ENCODE measurements around the gene TTC1. TPM values are rescaled to one million over a fixed set of nuclear protein-coding genes. Genes with fewer than 3 reads are reported as not detected.

The TTC1 gene
- total RNA-seq, 1 experiment from 2014 or later: 53.0 TPM

GRCh38 chr5:159971931-159972461, 36.9 kb upstream of the TTC1 start:
- H3K36me3 ChIP-seq (ENCODE audit: control insufficient read depth, insufficient read depth, low read length): no peaks in the 10 kb centered on the region
- POLR2A ChIA-PET: no interaction called here
- Mint-ChIP-seq H3K27me3 (ENCODE audit: insufficient read depth, unreplicated experiment) (peaks cover 37% of the 10 kb centered on the region), H3K4me3 (ENCODE audit: unreplicated experiment) (peak overlapping the region; percentile 50), H3K27ac (ENCODE audit: unreplicated experiment) (no peak overlapping the region), H3K4me1 (ENCODE audit: low read depth, unreplicated experiment) (no peaks in the 10 kb centered on the region), H3K36me3 (ENCODE audit: insufficient read depth, unreplicated experiment) (no peaks in the 10 kb centered on the region), H3K9me3 (ENCODE audit: unreplicated experiment) (no peaks in the 10 kb centered on the region)
- CTCF ChIA-PET: no interaction called here
- BruUV-seq (replicated peaks): no TSS peak
- peaks cover 8% of the 10 kb centered on the region; the same call in 1 of the 2 replicates for H3K4me1 ChIP-seq
- intact Hi-C loops (cut with micrococcal nuclease; ENCODE audit: unreplicated experiment): no loop called here
- H3K27me3 ChIP-seq (replicated peaks; ENCODE audit: control insufficient read depth, insufficient read depth, low read length): no peaks in the 10 kb centered on the region
- TF ChIP-seq CTCF (IDR thresholded peaks at IDR 0.05; ENCODE audit: insufficient read depth in 1 of 2, low read depth in 1 of 2, low read length in 1 of 2, severe bottlenecking in 1 of 2, unreplicated experiment in 1 of 2): no peak
- peak in 1 of 2 experiments; percentile 44 for DNase-seq
- H3K4me3 ChIP-seq (ENCODE audit: low read depth, low read length): no peak overlapping the region
- no peaks in the 10 kb centered on the region for H3K9me3 ChIP-seq

GRCh38 chr5:159972538-159973362, 36.2 kb upstream of the TTC1 start:
- CTCF ChIA-PET: no interaction called here
- peaks cover 38% of the 10 kb centered on the region for H3K27me3 Mint-ChIP-seq (ENCODE audit: insufficient read depth, unreplicated experiment)
- Histone ChIP-seq H3K9me3 (no peaks in the 10 kb centered on the region), H3K27me3 (replicated peaks; ENCODE audit: control insufficient read depth, insufficient read depth, low read length) (no peaks in the 10 kb centered on the region), H3K36me3 (ENCODE audit: control insufficient read depth, insufficient read depth, low read length) (no peaks in the 10 kb centered on the region), H3K4me3 (ENCODE audit: low read depth, low read length) (no peak overlapping the region), H3K4me1 (peaks cover 8% of the 10 kb centered on the region; the same call in 1 of the 2 replicates)
- POLR2A ChIA-PET: no interaction called here
- TF ChIP-seq CTCF (IDR thresholded peaks at IDR 0.05; ENCODE audit: insufficient read depth in 1 of 2, low read depth in 1 of 2, low read length in 1 of 2, severe bottlenecking in 1 of 2, unreplicated experiment in 1 of 2): no peak
- intact Hi-C loops (cut with micrococcal nuclease; ENCODE audit: unreplicated experiment): no loop called here
- H3K36me3 Mint-ChIP-seq (ENCODE audit: insufficient read depth, unreplicated experiment): no peaks in the 10 kb centered on the region
- H3K27ac Mint-ChIP-seq (ENCODE audit: unreplicated experiment): no peak overlapping the region
- H3K4me1 Mint-ChIP-seq (ENCODE audit: low read depth, unreplicated experiment): no peaks in the 10 kb centered on the region
- H3K4me3 Mint-ChIP-seq (ENCODE audit: unreplicated experiment): peak overlapping the region; percentile 41
- no TSS peak for BruUV-seq (replicated peaks)
- H3K9me3 Mint-ChIP-seq (ENCODE audit: unreplicated experiment): no peaks in the 10 kb centered on the region
- DNase-seq: no peak

GRCh38 chr5:159975462-159976019, 33.4 kb upstream of the TTC1 start:
- Mint-ChIP-seq H3K4me1 (ENCODE audit: low read depth, unreplicated experiment) (no peaks in the 10 kb centered on the region), H3K4me3 (ENCODE audit: unreplicated experiment) (no peak overlapping the region), H3K27ac (ENCODE audit: unreplicated experiment) (no peak overlapping the region), H3K9me3 (ENCODE audit: unreplicated experiment) (no peaks in the 10 kb centered on the region), H3K36me3 (ENCODE audit: insufficient read depth, unreplicated experiment) (no peaks in the 10 kb centered on the region), H3K27me3 (ENCODE audit: insufficient read depth, unreplicated experiment) (peaks cover 46% of the 10 kb centered on the region)
- H3K4me3 ChIP-seq (ENCODE audit: low read depth, low read length): no peak overlapping the region
- no peaks in the 10 kb centered on the region for H3K9me3 ChIP-seq
- peaks cover 8% of the 10 kb centered on the region; the same call in 1 of the 2 replicates for H3K4me1 ChIP-seq
- peak in 1 of 2 experiments; percentile 13 for DNase-seq
- intact Hi-C loops (cut with micrococcal nuclease; ENCODE audit: unreplicated experiment): no loop called here
- no peaks in the 10 kb centered on the region for H3K36me3 ChIP-seq (ENCODE audit: control insufficient read depth, insufficient read depth, low read length)
- no TSS peak for BruUV-seq (replicated peaks)
- ChIA-PET POLR2A (no interaction called here), CTCF (interaction anchor here (2.1 kb wide), 1 partner anchor 12 kb away, joined by 5 read pairs; no protein-coding TSS in a partner anchor)
- no peaks in the 10 kb centered on the region for H3K27me3 ChIP-seq (replicated peaks; ENCODE audit: control insufficient read depth, insufficient read depth, low read length)
- TF ChIP-seq CTCF (IDR thresholded peaks at IDR 0.05; ENCODE audit: insufficient read depth in 1 of 2, low read depth in 1 of 2, low read length in 1 of 2, severe bottlenecking in 1 of 2, unreplicated experiment in 1 of 2): no peak

Measured in Caco-2 (cell line).